ENCODE results near the gene DSG3. TPM values are rescaled to one million over a fixed set of nuclear protein-coding genes. Genes with fewer than 3 reads are reported as not detected.
"Not testable (repeated sequence)": the region's sequence is repeated elsewhere in the genome, so short reads cannot be mapped to it uniquely, and the experiment has no call there.

The DSG3 gene
- total RNA-seq, 1 experiment from 2014 or later, result 0.04 TPM

DNA sequence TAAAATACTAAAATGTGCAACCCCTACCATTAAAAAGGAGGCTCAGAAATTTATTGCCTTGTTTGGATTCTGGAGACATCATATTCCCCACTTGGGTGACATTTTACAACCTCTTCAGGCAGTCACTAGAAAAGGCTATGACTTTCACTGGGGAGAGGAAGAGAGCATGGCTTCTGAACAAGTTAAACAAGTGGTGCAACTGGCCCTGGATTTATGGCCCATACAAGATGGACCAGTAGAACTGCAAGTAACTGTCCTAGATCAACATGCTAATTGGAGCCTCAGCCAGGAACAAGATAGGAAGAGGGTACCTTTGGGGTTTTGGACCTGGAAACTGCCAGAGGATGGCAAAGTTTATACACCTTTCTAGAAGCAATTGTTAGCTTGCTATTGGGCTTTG, 46.4 kb downstream of the DSG3 start:
- Histone ChIP-seq H3K4me2 (ENCODE audit: insufficient read depth, insufficient read length, low read length) (no peak overlapping the region), H4K8ac (replicated peaks; ENCODE audit: insufficient read length, low read depth, low read length) (no peak overlapping the region), H3K14ac (ENCODE audit: insufficient read depth, low read length) (no peak overlapping the region), H2BK12ac (ENCODE audit: insufficient read length, low read depth, low read length) (no peak overlapping the region), H3K56ac (ENCODE audit: insufficient read length, low read depth, low read length) (no peak overlapping the region), H3K4me1 (ENCODE audit: insufficient read depth, low read length) (no peaks in the 10 kb centered on the region), H2BK5ac (ENCODE audit: insufficient read length, low read length) (no peak overlapping the region), H2AFZ (ENCODE audit: low read length) (no peak overlapping the region), H3K18ac (ENCODE audit: insufficient read length, low read depth, low read length) (no peak overlapping the region), H4K20me1 (ENCODE audit: control insufficient read depth, insufficient read depth, insufficient read length) (no peaks in the 10 kb centered on the region), H2BK120ac (ENCODE audit: low read depth, low read length, poor library complexity, severe bottlenecking) (no peak overlapping the region), H3K79me1 (ENCODE audit: insufficient read depth, low read depth, low read length, poor library complexity, severe bottlenecking) (no peaks in the 10 kb centered on the region), H3K9me3 (ENCODE audit: control insufficient read depth, low read depth, low read length) (no peaks in the 10 kb centered on the region), H3K4ac (ENCODE audit: low read depth, low read length) (no peak overlapping the region), H3K9ac (ENCODE audit: extremely low read depth, insufficient read length, low read length) (no peak overlapping the region), H2AK5ac (ENCODE audit: insufficient read length, low read length) (no peak overlapping the region), H3K23me2 (ENCODE audit: insufficient read length, low read depth, low read length, poor library complexity, severe bottlenecking) (peaks cover 4% of the 10 kb centered on the region), H3K23ac (ENCODE audit: insufficient read length, low read depth, low read length) (no peak overlapping the region), H3T11ph (ENCODE audit: low read length) (no peak overlapping the region), H3K79me2 (ENCODE audit: insufficient read depth, low read length) (no peaks in the 10 kb centered on the region; the same call in 1 of the 2 replicates), H2BK15ac (ENCODE audit: low read depth, low read length) (no peak overlapping the region), H4K91ac (ENCODE audit: insufficient read length, low read depth, low read length) (no peak overlapping the region), H3K27ac (ENCODE audit: insufficient read length, low read depth, low read length) (no peak overlapping the region), H4K5ac (ENCODE audit: insufficient read length, low read depth, low read length) (no peak overlapping the region), H2BK20ac (ENCODE audit: low read depth, low read length, poor library complexity, severe bottlenecking) (no peak overlapping the region), H3K27me3 (ENCODE audit: insufficient read depth, low read length) (no peaks in the 10 kb centered on the region)
- no peaks in the 10 kb centered on the region; a peak in 1 of 7 replicates for H3K36me3 Mint-ChIP-seq (ENCODE audit: insufficient read depth in 1 of 3, low read depth in 3 of 3)
- peaks cover 0 to 1% of the 10 kb centered on the region in 2 experiments; a peak in 1 of 5 replicates for H3K9me3 Mint-ChIP-seq
- TF ChIP-seq, protein P1, sequence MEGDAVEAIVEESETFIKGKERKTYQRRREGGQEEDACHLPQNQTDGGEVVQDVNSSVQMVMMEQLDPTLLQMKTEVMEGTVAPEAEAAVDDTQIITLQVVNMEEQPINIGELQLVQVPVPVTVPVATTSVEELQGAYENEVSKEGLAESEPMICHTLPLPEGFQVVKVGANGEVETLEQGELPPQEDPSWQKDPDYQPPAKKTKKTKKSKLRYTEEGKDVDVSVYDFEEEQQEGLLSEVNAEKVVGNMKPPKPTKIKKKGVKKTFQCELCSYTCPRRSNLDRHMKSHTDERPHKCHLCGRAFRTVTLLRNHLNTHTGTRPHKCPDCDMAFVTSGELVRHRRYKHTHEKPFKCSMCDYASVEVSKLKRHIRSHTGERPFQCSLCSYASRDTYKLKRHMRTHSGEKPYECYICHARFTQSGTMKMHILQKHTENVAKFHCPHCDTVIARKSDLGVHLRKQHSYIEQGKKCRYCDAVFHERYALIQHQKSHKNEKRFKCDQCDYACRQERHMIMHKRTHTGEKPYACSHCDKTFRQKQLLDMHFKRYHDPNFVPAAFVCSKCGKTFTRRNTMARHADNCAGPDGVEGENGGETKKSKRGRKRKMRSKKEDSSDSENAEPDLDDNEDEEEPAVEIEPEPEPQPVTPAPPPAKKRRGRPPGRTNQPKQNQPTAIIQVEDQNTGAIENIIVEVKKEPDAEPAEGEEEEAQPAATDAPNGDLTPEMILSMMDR (conservative IDR thresholded peaks at IDR 0.05), result no peak
- H3K27me3 Mint-ChIP-seq (ENCODE audit: low read depth), result peaks cover 3% of the 10 kb centered on the region
- peaks cover 9 to 10% of the 10 kb centered on the region in 2 experiments for H3K4me1 Mint-ChIP-seq
- DNase-seq, result no peak
- no peak overlapping the region for H3K4me3 Mint-ChIP-seq
- no peak overlapping the region for H3K27ac Mint-ChIP-seq

- not testable (repeated sequence) for H3K23ac ChIP-seq (ENCODE audit: insufficient read length, low read depth, low read length); H3K14ac ChIP-seq (ENCODE audit: insufficient read depth, low read length); H3T11ph ChIP-seq (ENCODE audit: low read length); H3K27ac Mint-ChIP-seq; H4K91ac ChIP-seq (ENCODE audit: insufficient read length, low read depth, low read length); H3K27ac ChIP-seq (ENCODE audit: insufficient read length, low read depth, low read length); H3K9me3 ChIP-seq (ENCODE audit: control insufficient read depth, low read depth, low read length); H3K79me1 ChIP-seq (ENCODE audit: insufficient read depth, low read depth, low read length, poor library complexity, severe bottlenecking); H2BK120ac ChIP-seq (ENCODE audit: low read depth, low read length, poor library complexity, severe bottlenecking); H2AFZ ChIP-seq (ENCODE audit: low read length); H3K18ac ChIP-seq (ENCODE audit: insufficient read length, low read depth, low read length); H2BK5ac ChIP-seq (ENCODE audit: insufficient read length, low read length); H2BK20ac ChIP-seq (ENCODE audit: low read depth, low read length, poor library complexity, severe bottlenecking); H3K27me3 Mint-ChIP-seq (ENCODE audit: low read depth); H2BK12ac ChIP-seq (ENCODE audit: insufficient read length, low read depth, low read length); H4K5ac ChIP-seq (ENCODE audit: insufficient read length, low read depth, low read length); H3K4me2 ChIP-seq (ENCODE audit: insufficient read depth, insufficient read length, low read length); H3K36me3 Mint-ChIP-seq (ENCODE audit: insufficient read depth in 1 of 3, low read depth in 3 of 3); H3K56ac ChIP-seq (ENCODE audit: insufficient read length, low read depth, low read length); H3K4me3 Mint-ChIP-seq; H3K9me3 Mint-ChIP-seq; H2BK15ac ChIP-seq (ENCODE audit: low read depth, low read length); H4K20me1 ChIP-seq (ENCODE audit: control insufficient read depth, insufficient read depth, insufficient read length); H3K27me3 ChIP-seq (ENCODE audit: insufficient read depth, low read length); H3K9ac ChIP-seq (ENCODE audit: extremely low read depth, insufficient read length, low read length); H2AK5ac ChIP-seq (ENCODE audit: insufficient read length, low read length); H3K79me2 ChIP-seq (ENCODE audit: insufficient read depth, low read length); H3K4ac ChIP-seq (ENCODE audit: low read depth, low read length); H4K8ac ChIP-seq (replicated peaks; ENCODE audit: insufficient read length, low read depth, low read length); DNase-seq; H3K23me2 ChIP-seq (ENCODE audit: insufficient read length, low read depth, low read length, poor library complexity, severe bottlenecking); H3K4me1 ChIP-seq (ENCODE audit: insufficient read depth, low read length)
- peaks cover 15 to 17% of the 10 kb centered on the region in 2 experiments for H3K4me1 Mint-ChIP-seq
- no CpG with 5 or more reads among the region's 2 CpGs for WGBS (ENCODE audit: extremely low coverage, insufficient read length, low lambda C conversion rate)
Measured at GRCh38 chr18:31494705-31495244, 47.2 kb downstream of the DSG3 start.
